Skin epidermis (tissue), 12 donors: ENCODE results near the gene C11orf97.
"Not testable (repeated sequence)": the region's sequence is repeated elsewhere in the genome, so short reads cannot be mapped to it uniquely, and the experiment has no call there.

Experiments
- H3K27ac ChIP-seq, 21 experiments: fragments of 200-600 bp; sonication (generic) in 11 of 21; one replicate each; pipeline ENCODE4 v1.5.0; 2020; ENCODE audit warnings: mild to moderate bottlenecking in 3 of 21, inconsistent platforms in 2 of 21, moderate library complexity in 2 of 21
- H3K4me3 ChIP-seq, 7 experiments: fragments of 200-600 bp; sonication (generic) in 2 of 7; one replicate each; pipeline ENCODE4 v1.5.0; 2020; ENCODE audit warnings: inconsistent platforms in 2 of 7, mild to moderate bottlenecking in 2 of 7, moderate library complexity in 1 of 7

Gene C11orf97, protein sequence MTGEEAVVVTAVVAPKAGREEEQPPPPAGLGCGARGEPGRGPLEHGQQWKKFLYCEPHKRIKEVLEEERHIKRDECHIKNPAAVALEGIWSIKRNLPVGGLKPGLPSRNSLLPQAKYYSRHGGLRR

DNA sequence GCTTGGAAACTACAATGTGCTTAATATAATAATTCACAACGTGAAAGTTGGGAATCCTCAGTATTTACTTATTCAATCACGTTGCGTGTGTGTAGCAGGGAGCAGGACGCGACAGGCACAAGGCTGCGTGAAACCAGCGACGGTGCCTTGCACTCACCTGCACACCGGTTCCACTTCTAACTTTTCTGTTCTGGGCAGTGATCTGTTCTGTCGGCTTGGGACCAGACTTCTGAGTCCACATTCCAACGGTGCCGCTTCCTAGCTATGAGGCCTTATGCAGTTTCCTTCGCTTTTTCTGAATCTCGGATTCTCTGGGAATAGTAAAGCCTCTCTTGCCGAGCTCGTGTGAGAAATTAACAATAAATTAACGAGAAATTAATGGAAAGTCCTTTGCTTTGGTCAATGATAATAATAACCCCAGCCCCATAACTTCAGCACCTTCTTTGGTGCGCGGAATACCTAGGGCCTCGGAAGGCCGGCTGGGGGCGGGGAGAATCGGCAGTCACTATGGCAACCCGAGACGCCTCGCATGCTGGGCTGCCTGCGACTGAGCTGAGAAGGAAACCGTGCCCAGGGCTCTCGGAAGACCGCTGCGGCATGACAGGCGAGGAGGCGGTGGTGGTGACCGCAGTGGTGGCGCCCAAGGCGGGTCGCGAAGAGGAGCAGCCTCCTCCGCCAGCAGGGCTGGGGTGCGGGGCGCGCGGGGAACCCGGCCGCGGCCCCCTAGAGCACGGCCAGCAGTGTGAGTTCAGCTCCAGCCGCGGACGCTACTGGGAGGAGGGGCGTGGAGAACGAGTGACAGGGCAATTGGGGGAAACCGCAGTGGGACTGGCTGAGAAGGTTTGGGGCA lies at the start of gene C11orf97:
Gene C11orf97 (plus strand): TSS at position 530 of the 850 bp plus-strand sequence. CDS start 68 bp downstream, at position 598.
- Histone ChIP-seq H3K4me3 (peak within 1 kb of the TSS; percentile 23 to 51 (median 30)), H3K27ac (peak within 1 kb of the TSS in 2 of 21 experiments; percentile 21 to 69)

DNA sequence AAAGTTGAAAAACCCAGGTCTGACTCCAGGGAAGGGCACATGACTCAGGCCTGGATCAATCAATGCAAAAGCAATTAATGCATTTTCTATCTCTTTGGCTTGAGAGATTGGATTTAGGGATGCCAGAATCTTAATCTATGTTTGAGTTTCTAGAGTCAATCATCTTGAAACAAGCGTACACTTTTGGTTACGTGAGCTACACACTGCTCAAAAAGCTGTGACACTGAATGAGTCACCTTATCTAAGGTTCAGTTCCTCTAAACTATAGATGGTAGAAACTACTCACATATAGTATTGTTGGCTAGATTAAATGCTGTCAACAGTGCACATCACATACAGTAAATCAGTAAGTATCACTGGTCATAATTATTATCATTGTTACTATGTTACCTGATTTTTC lies 42.8 kb upstream of the C11orf97 start:
- no peak overlapping the region for H3K27ac ChIP-seq
- no peak overlapping the region for H3K4me3 ChIP-seq

DNA sequence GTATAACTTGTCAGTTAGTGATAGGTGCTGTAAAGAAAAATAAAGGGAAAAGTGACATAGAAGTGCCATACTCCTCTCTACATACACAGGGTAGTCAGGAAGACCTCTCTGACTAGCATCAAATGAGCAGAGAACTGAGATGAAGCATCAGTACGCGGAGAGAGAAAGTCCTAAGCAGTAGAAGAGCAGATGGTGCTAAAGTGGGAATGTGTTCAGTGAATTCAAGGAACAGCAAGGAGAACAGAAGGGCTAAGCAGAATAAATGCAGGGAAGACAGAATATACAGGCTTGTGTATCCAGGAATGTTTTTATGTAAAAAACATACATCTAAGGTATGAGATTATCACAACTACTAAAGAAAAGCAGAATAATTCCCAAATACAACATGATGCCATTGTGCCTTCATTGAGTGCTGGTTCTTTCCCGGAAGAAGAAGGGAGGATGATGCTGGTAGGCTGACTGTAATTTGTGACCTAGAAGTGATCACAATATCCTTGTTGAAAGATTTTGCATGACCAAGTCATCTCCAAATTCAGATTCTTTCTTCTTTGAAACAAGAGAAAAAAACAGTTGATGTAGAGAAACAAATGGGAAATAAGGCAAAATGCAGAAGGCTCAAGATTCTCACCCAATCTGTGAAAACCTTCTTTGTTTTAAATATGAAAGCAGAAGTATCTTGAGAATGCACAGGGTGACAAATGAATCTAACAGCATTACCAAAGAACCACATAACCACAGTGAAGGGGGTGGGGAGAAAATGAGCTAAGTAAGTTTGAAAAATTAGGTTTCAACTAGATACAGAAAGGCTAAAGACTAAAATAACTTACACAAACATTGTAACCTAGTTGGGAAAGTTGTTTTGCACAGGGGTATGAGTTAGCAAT lies 39.1 kb upstream of the C11orf97 start:
- Histone ChIP-seq H3K27ac (peak overlapping the region in 3 of 21 experiments; percentile 0 to 55 (median 47)), H3K4me3 (no peak overlapping the region)

DNA sequence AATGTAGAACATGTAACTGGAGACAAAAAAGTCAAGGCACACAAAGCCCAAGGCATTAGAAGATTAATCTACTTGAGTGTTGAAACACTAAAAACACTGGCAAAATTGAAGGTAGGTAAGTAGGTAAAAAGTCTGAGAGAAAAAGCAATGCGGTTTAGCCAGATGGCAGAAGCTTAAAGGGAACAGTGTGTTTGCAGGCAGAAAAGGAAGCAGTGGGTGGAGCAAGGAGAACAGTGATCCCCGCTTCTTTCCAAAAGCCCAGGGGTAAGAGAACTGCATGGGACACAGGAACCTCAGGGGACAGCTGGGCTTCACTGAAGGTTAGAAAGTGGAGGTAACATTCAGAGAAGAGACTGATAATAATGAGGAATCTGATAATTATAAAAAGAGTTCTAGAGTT lies 34.6 kb upstream of the C11orf97 start:
- no peak overlapping the region for H3K27ac ChIP-seq
- H3K4me3 ChIP-seq: no peak overlapping the region

DNA sequence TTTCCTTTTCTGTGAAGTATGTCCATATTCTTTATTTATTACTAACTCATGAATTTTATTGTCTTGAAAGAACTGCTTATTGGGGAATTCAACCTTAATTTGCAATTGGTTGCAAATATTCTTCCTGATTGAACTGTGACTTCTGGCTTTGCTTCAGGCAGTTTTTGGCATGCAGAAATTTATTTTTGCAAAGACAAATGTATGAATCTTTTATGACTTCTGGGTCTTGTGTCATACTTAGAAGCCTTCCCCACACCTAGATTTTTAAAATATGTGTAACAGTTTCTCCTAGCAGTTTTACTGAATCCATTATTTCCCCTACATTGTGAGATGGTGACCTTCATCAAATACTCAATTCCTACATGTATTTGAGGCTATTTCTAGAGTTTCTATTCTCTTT lies 30.9 kb upstream of the C11orf97 start:
- Histone ChIP-seq H3K27ac (no peak overlapping the region), H3K4me3 (no peak overlapping the region)

DNA sequence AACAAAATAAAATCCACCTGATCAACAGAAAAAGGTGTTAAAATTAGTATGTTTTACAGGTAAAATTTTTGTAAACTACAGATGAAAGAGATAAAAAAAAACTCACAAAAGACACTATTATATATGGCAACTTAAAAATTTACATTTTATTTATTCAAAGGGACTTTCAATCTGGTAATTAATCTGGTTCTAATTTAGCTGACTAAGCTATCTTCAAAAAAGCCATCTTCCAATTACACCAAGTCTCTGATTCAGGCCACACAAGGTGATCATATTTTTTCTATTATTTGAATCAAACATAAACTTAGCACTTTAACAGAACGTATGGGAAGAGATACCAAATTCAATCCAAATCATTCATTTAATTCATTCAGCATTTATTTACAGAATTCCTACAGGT lies 26.2 kb upstream of the C11orf97 start:
- Histone ChIP-seq H3K4me3 (no peak overlapping the region), H3K27ac (no peak overlapping the region)

DNA sequence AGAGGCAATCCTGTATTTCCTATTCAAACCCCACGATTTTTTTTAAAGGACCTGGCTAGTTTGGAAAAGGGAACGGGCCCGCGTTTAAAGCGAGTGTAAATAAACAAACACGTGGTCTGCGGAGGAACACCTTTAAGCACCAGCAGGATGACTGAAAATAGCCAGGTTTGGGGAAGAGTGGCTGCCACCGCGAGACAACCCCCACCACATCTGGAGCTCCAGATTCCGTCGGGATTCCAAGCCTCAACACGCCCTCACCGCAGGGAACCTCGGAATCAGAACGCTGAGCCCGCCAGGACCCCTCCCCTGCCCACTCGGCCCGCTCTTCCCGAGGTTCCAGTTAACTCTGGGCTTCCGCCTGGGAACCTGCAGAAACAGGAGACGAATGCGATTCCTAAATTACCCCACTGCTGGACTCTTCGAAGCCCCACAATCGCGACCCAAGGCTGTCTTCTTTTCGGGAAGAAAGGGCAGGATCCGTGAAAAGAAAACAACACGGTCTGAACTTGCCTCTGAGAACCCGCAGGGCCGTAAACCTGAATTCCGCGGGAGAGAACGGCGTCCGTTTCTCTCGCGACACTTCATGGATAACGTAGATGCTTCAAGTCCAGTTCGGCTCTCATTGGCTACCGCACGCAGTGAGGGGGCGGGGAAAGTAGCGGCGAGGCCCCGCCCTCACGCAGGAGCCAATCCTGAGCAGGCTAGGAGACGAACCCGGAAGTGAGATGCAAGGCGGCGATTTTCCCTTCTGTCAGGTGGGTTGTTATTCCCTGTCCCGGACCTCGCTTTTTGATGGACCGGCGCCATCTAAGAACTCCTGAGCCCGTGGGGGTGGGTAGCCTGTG lies 18.8 kb upstream of the C11orf97 start, which contains the start of the genes ANKRD49 and MRE11:
Gene ANKRD49 (plus strand): TSS at position 704 of the 845 bp plus-strand sequence. CDS start 2,710 bp downstream, outside the sequence.
Gene MRE11 (minus strand): TSS at position 564 of the 845 bp plus-strand sequence. CDS start 1,043 bp downstream, outside the sequence.
- Histone ChIP-seq H3K27ac (peak within 1 kb of the TSS; percentile 56 to 92 (median 85)), H3K4me3 (peak within 1 kb of the TSS; percentile 53 to 98 (median 86))

DNA sequence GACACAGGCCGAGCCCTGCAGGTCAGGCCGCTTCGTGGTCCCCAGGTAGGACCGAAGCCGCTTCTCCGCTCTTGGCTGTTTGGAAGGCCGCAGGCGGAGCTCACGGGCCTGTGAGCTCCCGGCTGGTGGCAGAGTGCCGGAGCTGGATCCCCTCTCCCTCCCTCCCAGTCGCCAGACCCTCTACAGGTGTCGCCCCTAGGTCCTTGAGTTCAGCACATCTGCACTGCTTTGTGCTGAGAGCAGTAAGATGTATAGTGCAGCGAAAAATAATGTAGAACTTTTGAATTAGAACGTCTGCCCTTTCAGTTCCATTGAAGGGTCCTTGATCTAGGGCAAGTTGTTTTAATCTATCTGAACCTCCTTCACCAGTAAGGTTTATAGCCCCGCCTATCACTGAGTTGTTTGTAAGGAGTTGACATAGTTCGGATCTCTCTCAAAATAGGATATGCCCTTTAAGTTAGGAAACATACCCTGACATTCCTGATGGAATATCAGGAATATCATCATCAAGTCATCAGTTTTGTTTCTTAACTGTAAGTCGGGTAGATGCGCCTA lies 18.1 kb upstream of the C11orf97 start:
- H3K4me3 ChIP-seq: peak overlapping the region; percentile 53 to 98 (median 86)
- peak overlapping the region; percentile 56 to 92 (median 85) for H3K27ac ChIP-seq

DNA sequence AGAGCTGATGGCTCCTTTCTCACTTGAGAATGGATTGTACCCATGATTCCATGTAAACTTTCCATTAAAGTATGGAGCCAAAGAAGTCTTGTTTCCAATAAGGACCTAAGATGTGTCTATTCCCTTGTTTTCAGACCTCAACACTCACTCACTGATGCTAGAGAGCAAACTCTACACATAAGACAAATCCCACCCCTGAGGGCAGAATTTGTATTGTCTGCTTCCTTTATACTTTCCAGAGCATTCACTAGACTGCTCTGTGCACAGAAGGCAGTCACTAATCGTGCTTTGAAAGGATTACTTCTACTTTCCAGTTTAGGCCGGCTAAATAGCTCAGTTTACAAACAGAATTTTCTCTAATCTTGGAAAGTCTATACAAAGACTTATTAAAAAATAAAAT lies 12.1 kb upstream of the C11orf97 start:
- Histone ChIP-seq H3K27ac (no peak overlapping the region), H3K4me3 (no peak overlapping the region)

DNA sequence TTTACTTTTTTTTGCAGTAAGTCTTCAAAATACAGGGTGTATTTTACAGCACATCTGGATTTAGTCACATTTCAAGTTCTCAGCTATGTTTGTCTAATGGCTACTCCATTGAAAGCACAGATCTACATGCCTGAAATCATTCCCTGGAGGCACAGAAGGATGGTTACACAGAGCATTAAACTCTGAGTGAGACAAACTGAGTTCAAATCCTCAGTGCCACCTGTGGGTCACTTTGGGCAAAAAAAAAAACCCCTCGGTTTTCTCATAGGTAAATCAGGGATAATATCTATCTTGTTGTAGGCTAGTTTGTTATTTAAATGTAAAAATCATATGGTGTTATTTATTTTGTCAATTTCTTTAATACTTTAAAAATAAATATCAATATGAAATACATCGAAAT lies 10.7 kb upstream of the C11orf97 start:
- H3K4me3 ChIP-seq: no peak overlapping the region
- no peak overlapping the region for H3K27ac ChIP-seq

DNA sequence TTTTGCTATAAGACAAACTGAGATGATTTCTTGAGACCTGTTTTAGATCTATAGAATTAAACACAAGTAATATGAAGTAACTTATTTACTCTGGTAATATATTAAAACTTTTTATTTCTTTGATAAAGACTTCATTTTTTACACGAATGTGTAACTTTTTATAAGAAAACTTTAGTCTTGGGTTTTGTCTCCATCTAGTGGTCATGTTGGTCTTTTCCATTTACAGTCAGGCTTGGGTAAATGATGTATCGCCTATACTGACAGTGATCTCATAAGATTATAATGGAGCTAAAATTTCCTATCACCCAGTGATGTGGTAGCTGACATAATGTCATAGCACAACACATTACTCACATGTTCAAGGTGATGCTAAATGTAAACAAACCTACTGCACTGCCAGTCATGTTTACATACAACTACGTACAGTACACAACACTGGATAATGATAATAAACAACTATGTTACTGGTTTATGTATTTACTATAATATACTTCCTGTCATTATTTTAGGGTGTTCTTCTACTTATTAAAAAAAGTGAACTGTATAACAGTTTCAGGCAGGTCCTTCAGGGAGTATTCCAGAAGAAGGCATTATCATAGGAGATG lies 7.5 kb upstream of the C11orf97 start:
- no peak overlapping the region for H3K27ac ChIP-seq
- H3K4me3 ChIP-seq: no peak overlapping the region

DNA sequence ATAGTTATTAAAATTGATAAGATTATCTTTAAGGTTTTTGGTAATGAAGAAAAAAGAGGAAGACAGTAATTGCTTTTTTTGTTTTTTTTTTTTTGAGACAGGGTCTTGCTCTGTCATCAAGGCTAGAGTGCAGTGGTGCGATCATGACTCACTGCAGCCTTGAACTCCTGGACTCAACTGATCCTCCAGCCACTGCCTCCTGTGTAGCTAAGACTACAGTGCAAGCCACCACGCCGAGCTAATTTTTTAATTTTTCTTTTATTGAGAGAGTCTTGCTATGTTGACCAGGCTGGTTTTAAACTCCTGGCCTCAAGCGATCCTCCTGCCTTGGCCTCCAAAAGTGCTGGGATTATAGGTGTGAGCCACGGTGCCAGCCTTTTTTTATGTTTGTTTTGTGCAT lies 5.7 kb upstream of the C11orf97 start:
- not testable (repeated sequence) for H3K4me3 ChIP-seq, H3K27ac ChIP-seq

DNA sequence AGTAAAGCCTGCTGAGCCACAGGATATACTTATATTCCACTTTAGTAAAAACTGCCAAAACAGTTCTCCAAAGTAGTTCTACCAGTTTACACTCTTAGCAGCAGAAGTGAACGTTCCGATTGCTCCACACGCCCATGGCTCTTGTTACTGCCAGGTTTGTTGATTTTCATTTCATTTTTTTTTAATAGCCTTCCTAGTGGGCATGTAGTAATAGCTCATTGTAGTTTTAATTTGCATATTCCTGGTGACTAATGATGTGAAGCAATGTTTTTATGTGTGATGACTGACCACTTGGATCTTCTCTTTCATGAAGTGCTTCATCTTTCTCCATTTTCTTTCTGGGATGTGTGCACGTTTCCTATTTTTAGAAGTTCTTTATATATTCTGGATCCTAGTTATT lies 4.8 kb upstream of the C11orf97 start:
- Histone ChIP-seq H3K4me3 (no peak overlapping the region), H3K27ac (no peak overlapping the region)

DNA sequence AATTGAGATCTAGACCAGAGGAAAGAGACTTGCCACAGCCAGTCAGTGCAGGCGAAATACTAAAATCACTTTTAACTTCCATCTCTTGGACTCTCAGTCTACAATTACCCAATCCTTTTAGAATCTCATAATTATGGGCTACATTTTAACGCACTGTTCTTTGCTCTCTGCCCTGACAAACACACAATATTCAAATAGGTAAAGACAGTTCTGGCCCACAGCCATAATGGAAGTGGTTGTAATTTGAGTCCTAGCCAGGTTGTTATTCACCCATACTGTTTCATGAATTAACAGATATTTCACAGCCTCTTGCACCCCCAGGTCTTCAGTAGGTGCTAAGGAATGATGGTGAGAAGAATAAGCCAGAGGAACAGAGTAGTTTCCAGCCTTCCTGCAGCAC lies 830 bp downstream of the C11orf97 start:
- no peak overlapping the region for H3K4me3 ChIP-seq
- H3K27ac ChIP-seq: no peak overlapping the region

DNA sequence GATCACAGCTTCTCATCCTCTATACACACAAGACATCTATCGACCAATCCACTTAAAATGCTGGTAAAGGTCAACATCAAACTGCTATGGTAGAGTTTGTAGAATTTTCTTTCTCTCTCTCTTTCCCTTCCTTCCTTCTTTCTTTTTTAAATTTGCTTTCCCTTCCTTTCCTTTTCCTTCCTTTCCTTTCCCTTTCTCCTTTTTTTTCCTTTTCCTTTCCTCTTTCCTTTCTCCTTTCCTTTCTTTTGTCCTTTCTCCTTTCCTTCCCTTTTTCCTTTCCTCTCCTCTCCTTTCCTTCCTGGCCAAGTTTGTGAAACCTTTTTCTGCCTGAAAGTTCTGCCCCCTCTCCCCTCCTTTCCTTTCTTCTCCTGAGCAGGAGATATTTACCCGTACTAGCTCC lies 3.1 kb downstream of the C11orf97 start:
- Histone ChIP-seq H3K4me3 (no peak overlapping the region), H3K27ac (no peak overlapping the region)

DNA sequence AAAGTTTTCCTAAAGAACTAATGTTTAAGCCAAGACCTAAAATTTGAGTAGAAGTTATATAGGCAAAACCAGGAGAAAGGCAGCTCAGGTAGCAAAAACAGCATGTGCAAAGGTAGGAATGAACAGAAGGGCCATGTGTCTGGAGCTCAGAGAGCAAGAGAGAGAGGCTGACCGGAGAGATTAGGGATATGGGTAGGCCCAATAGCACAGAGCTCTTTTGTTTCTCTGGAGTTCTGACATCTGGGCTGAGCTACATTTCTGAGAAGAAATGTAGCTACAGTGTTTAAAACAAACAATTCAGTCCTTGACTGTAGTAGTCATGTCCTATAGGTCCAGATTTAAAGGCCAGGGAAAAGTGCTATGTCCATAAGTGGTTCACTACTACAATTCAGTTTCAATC lies 4.5 kb downstream of the C11orf97 start:
- H3K27ac ChIP-seq: no peak overlapping the region
- no peak overlapping the region for H3K4me3 ChIP-seq

DNA sequence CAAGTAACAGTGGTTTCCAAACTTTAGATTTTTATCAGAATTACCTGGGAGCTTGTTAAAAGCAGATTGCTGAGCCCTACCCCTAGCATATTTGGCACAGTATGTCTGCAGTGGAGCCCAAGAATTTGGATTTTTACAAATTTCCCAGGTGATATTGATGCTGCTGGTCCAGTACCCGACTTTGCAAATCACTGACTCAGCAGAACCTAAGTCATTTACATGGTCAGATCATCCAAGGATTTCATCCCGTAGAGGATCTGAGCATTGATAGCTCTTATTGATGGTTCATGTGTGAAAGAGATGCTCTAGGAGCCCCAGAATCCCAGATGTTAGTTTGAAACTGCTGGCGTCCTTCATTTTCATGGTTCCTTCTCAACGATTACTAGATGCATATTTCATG lies 6.0 kb downstream of the C11orf97 start:
- no peak overlapping the region for H3K27ac ChIP-seq
- H3K4me3 ChIP-seq: no peak overlapping the region

DNA sequence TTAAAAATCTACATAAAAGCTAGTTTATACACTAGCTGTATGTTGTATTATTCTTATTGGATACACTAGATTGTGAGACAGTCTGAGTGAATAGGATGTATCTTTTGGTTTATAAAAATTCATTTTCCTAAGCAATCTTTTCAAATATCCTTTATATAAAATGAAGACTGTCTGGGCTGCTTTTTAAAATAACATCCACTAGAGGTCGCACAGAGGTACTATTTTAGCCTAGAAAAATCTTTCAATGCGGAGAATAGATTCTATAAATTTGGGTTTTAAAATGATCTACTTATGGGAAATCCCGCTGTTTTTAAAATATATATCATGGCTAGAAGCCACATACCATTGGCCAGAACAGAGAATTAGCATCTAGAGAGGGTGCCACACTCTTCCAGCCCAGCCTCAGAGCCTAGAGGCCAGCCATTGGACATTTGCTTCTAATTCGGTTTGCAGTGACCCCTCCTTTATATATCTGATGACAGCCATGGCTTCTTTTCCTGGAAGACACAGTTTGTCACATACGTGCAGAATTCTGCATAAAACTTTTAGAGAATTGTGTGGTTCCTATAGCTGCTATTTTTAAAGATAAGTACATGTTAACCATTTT lies 7.3 kb downstream of the C11orf97 start:
- Histone ChIP-seq H3K27ac (no peak overlapping the region), H3K4me3 (no peak overlapping the region)
